ENCODE results near the gene GBP5. TPM values are rescaled to one million over a fixed set of nuclear protein-coding genes. Genes with fewer than 3 reads are reported as not detected.
"Not testable (repeated sequence)": the region's sequence is repeated elsewhere in the genome, so short reads cannot be mapped to it uniquely, and the experiment has no call there.

Gene GBP5
- total RNA-seq, 3 donors from 2014 or later, result 1.8 to 3.1 (median 2.6) TPM

DNA sequence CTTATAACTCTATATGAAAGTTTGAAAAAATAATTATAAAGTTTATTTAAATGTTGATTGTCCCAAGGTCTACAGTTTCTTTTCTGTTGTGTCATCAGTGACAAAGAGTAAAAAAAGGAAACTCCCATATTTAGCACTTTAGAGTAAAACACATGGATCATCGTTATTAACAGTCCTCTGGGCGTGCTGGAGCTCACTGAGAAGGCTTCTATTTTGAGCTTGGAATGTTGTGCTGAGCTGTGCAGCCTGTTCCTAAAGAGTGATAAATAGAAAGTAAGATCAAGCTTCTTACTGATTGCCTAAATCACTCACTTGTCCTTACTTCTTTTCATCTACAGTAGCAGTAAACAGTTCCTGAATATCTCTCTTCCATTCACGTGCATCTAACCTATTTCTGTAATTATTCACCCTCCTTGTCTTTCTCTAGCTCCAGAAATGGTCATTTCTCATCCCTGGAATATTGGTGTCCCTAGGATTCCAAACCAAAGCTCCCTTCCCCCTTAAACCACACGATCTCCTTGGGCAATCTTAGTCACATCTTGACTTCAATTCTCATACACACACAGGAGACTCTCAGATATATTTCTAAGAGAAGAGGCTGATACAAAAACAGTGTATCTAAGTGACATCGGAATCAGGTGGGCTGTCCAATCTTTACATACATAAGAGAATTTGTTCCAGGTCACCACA, 11.9 kb downstream of the GBP5 start:
- no peak overlapping the region for H3K4me3 ChIP-seq
- no peak overlapping the region for H3K27ac ChIP-seq
- H3K27me3 ChIP-seq, result no peaks in the 10 kb centered on the region
- H3K9me3 ChIP-seq, result no peaks in the 10 kb centered on the region
- DNase-seq (ENCODE audit: low spot score in 2 of 2), result no peak
- intact Hi-C loops (cut with DNase I; ENCODE audit: low total_unique reads), result no loop called here
- no peaks in the 10 kb centered on the region for H3K36me3 ChIP-seq
- H3K4me1 ChIP-seq, result no peaks in the 10 kb centered on the region
- TF ChIP-seq, protein P1, sequence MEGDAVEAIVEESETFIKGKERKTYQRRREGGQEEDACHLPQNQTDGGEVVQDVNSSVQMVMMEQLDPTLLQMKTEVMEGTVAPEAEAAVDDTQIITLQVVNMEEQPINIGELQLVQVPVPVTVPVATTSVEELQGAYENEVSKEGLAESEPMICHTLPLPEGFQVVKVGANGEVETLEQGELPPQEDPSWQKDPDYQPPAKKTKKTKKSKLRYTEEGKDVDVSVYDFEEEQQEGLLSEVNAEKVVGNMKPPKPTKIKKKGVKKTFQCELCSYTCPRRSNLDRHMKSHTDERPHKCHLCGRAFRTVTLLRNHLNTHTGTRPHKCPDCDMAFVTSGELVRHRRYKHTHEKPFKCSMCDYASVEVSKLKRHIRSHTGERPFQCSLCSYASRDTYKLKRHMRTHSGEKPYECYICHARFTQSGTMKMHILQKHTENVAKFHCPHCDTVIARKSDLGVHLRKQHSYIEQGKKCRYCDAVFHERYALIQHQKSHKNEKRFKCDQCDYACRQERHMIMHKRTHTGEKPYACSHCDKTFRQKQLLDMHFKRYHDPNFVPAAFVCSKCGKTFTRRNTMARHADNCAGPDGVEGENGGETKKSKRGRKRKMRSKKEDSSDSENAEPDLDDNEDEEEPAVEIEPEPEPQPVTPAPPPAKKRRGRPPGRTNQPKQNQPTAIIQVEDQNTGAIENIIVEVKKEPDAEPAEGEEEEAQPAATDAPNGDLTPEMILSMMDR (IDR thresholded peaks at IDR 0.05), result no peak

DNA sequence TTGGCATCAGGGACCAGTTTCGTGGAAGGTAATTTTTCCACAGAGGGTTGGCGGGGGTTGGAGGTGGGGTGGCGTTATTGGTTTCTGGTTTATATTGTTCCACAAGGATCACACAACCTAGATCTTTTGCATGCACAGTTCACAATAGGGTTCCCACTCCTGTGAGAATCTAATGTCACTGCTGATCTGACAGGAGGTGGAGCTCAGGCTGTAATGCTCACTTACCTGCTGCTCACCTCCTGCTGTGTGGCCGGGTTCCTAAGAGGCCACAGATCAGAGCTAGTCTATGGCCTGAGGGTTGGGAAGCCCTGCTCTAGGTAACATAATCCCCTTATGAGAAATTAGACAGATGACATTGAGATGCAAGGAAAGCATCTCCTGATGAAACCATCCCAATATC, 12.6 kb downstream of the GBP5 start:
- no peak for DNase-seq (ENCODE audit: low spot score in 2 of 2)
- no peaks in the 10 kb centered on the region for H3K4me1 ChIP-seq
- no peaks in the 10 kb centered on the region for H3K9me3 ChIP-seq
- no peaks in the 10 kb centered on the region for H3K27me3 ChIP-seq
- intact Hi-C loops (cut with DNase I; ENCODE audit: low total_unique reads), result no loop called here
- H3K36me3 ChIP-seq, result no peaks in the 10 kb centered on the region
- H3K4me3 ChIP-seq, result no peak overlapping the region
- H3K27ac ChIP-seq, result no peak overlapping the region
- TF ChIP-seq, protein P1 (IDR thresholded peaks at IDR 0.05), result no peak
- TF ChIP-seq POLR2A (IDR thresholded peaks at IDR 0.05) (no peak), POLR2AphosphoS5 (IDR thresholded peaks at IDR 0.05) (no peak)

DNA sequence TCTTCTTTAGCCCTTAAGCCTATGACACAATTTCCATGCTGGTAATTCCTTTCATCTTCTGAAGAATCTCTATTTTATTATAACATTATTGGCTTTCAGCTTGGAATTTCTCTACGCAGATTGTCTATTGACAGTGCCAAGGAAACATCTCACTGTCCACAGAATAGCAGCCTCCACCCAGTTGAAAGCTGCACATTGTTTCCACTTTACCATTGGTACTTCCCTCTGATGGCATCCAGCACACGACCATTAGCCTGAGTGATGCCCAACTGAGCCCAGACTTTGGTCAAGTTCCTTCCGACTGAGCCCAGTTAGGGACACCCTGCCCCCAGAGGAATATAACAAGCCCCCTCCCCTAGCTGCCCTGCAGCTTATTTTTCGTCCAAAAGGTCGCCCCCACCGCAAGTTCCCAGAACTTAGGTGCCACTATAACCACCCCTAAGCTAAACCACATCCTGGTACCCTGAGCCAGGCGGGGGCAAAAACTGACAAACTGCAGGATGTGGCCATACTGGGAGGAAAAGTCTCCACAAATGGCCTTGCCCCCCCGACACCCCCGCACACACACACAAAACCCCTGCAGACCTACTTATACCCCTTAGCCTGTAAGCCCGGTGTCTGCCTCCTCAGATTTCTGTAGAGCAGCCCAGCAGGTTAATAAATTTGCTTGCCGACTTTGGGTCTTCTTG, 13.2 kb downstream of the GBP5 start:
- no peak for TF ChIP-seq POLR2AphosphoS5 (IDR thresholded peaks at IDR 0.05)
- TF ChIP-seq, protein P1 (IDR thresholded peaks at IDR 0.05), result no peak
- no peak for TF ChIP-seq POLR2A (IDR thresholded peaks at IDR 0.05)
- Histone ChIP-seq H3K36me3 (no peaks in the 10 kb centered on the region), H3K27me3 (no peaks in the 10 kb centered on the region), H3K4me3 (no peak overlapping the region), H3K27ac (no peak overlapping the region), H3K4me1 (no peaks in the 10 kb centered on the region), H3K9me3 (no peaks in the 10 kb centered on the region)
- no peak for DNase-seq (ENCODE audit: low spot score in 2 of 2)
- intact Hi-C loops (cut with DNase I; ENCODE audit: low total_unique reads), result no loop called here

DNA sequence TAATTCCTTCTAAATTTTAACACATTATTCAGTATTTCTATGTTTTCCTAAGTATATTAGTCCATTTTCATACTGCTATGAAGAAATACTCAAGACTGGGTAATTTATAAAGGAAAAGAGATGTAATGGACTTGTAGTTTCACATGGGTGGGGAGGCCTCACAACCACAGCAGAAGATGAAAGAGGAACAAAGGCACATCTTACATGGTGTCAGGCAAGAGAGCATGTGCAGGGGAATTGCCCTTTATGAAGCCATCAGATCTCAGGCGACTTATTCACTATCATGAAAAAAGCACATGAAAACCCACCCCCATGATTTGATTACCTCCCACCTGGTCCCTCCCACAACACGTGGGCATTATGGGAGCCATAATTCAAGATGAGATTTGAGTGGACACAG, 15.6 kb downstream of the GBP5 start:
- TF ChIP-seq POLR2AphosphoS5 (IDR thresholded peaks at IDR 0.05), result no peak
- TF ChIP-seq, protein P1 (IDR thresholded peaks at IDR 0.05), result no peak
- no peak for TF ChIP-seq POLR2A (IDR thresholded peaks at IDR 0.05)
- H3K27ac ChIP-seq, result no peak overlapping the region

DNA sequence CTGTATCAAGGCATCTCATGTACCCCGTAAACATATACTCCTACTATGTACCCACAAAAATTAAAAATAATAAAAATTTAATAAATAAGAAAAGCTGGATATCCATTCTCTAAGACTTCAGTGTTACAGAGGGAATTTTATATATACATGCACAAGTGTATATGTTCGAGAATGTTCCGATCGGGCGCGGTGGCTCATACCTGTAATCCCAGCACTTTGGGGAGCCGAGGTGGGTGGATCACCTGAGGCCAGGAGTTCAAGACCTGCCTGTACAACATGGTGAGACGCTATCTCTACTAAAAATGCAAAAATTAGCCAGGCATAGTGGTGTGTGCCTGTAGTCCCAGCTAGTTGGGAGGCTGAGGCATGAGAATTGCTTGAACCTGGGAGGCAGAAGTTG, 17.1 kb downstream of the GBP5 start:
- DNase-seq (ENCODE audit: low spot score in 2 of 2); intact Hi-C loops (cut with DNase I; ENCODE audit: low total_unique reads); H3K27me3 ChIP-seq: not testable (repeated sequence)

More for the DNA sequence above, 15.6 kb downstream of the GBP5 start:
- Histone ChIP-seq H3K4me3 (no peak overlapping the region), H3K36me3 (no peaks in the 10 kb centered on the region), H3K4me1 (no peaks in the 10 kb centered on the region), H3K9me3 (no peaks in the 10 kb centered on the region), H3K27me3 (no peaks in the 10 kb centered on the region)
- intact Hi-C loops (cut with DNase I; ENCODE audit: low total_unique reads), result no loop called here
- DNase-seq (ENCODE audit: low spot score in 2 of 2), result no peak

More for the DNA sequence above, 17.1 kb downstream of the GBP5 start:
- H3K4me1 ChIP-seq, H3K36me3 ChIP-seq, H3K27ac ChIP-seq, H3K9me3 ChIP-seq, H3K4me3 ChIP-seq: not testable (repeated sequence)

Data from breast epithelium (tissue), 4 donors.